Thyroid gland (tissue), 4 donors: ENCODE measurements around the gene MMD2.

Experiments used
- CTCF ChIP-seq, 6 experiments: fragments of 200-600 bp in 3 of 6; fragments of 450-650 bp in 3 of 6; sonication (generic) in 3 of 6; IDR thresholded peaks; one replicate each; pipeline ENCODE4 v1.5.1; 2016 to 2019; ENCODE audit warnings: antibody characterized with exemption in 6 of 6, mild to moderate bottlenecking in 2 of 6, inconsistent platforms in 1 of 6, moderate library complexity in 1 of 6
- POLR2A ChIP-seq, 2 donors: fragments of 450-650 bp; IDR thresholded peaks; one replicate each; pipeline ENCODE4 v1.6.1; 2017; ENCODE audit warnings: antibody characterized with exemption in 2 of 2, mild to moderate bottlenecking in 2 of 2, moderate library complexity in 1 of 2

GRCh38 chr7:4871930-4872675, 86.9 kb downstream of the MMD2 start:
- TF ChIP-seq CTCF (IDR thresholded peaks at IDR 0.05) (no peak), POLR2A (IDR thresholded peaks at IDR 0.05) (no peak)
